Muscle layer of colon (tissue), 2 donors: Measurements from ENCODE around the gene THOP1.

Experiments used
- H3K27ac ChIP-seq: one replicate; pipeline ENCODE4 v1.7.0; 2013; ENCODE audit warnings: low read depth, mild to moderate bottlenecking, low read length, moderate library complexity
- H3K27me3 ChIP-seq, 2 donors: one replicate each; pipeline ENCODE4 v1.7.0; 2013; ENCODE audit warnings: low read length in 2 of 2, mild to moderate bottlenecking in 2 of 2; ENCODE audit not compliant: insufficient read depth in 2 of 2, control insufficient read depth in 1 of 2
- H3K36me3 ChIP-seq: one replicate; pipeline ENCODE4 v1.7.0; 2013; ENCODE audit warnings: mild to moderate bottlenecking, low read length; ENCODE audit not compliant: insufficient read depth
- H3K4me1 ChIP-seq: one replicate; pipeline ENCODE4 v1.7.0; 2013; ENCODE audit warnings: mild to moderate bottlenecking, low read length; ENCODE audit not compliant: insufficient read depth
- H3K4me3 ChIP-seq, 2 donors: one replicate each; pipeline ENCODE4 v1.7.0; 2013; ENCODE audit warnings: low read length in 2 of 2, low read depth in 1 of 2, mild to moderate bottlenecking in 1 of 2, moderate library complexity in 1 of 2
- H3K9ac ChIP-seq: one replicate; pipeline ENCODE4 v1.7.0; 2013; ENCODE audit warnings: low read length
- H3K9me3 ChIP-seq: one replicate; pipeline ENCODE4 v1.7.0; 2013; ENCODE audit warnings: mild to moderate bottlenecking, low read length
- donor health status: abdominal sarcoma.
- donor health status: Adenocarcinoma of cecum.

The THOP1 gene

DNA sequence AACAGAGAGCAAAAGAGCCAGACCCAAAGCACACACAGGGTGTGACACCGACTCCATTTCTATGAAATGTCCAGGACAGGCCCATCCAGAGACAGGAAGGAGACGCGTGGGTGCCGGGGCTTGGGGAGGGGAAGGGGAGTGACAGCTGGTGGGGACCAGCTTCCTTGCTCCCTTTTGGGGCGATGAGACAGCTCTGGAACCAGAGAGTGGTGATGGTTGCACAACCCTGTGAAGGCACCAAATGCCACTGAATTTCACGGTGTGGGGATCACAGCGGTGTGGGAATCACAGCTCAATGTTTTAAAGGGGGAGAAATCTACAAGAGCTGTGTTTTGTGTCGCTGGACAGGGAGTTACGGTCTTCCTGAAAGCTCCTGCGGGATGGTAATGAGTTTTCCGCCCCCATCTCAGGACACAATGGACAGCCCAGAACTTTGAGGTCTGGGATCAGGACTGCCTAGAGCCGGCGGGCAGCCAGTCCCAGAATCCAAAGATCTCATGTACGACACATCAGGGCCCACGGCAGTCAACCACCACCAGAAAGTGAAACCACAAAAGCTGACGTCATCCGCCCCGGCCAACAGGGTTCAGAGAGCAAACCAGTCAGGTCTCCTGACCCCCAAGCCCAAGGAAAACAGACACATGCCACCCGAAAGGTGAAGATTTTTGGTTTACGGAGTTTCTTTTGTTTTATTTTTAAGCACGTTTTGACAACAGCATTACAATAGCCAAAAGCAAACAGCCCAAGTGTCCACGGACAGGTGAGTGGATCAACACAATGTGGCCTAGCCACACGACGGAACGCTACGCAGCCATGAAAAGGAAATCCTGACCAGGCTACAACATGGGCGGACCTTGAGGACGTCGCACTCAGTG is 9.5 kb upstream of the THOP1 start:
- Histone ChIP-seq H3K27me3 (no peaks in the 10 kb centered on the region), H3K9ac (no peak overlapping the region), H3K4me1 (peaks cover 22% of the 10 kb centered on the region), H3K9me3 (no peaks in the 10 kb centered on the region), H3K27ac (no peak overlapping the region), H3K36me3 (no peaks in the 10 kb centered on the region), H3K4me3 (no peak overlapping the region)

DNA sequence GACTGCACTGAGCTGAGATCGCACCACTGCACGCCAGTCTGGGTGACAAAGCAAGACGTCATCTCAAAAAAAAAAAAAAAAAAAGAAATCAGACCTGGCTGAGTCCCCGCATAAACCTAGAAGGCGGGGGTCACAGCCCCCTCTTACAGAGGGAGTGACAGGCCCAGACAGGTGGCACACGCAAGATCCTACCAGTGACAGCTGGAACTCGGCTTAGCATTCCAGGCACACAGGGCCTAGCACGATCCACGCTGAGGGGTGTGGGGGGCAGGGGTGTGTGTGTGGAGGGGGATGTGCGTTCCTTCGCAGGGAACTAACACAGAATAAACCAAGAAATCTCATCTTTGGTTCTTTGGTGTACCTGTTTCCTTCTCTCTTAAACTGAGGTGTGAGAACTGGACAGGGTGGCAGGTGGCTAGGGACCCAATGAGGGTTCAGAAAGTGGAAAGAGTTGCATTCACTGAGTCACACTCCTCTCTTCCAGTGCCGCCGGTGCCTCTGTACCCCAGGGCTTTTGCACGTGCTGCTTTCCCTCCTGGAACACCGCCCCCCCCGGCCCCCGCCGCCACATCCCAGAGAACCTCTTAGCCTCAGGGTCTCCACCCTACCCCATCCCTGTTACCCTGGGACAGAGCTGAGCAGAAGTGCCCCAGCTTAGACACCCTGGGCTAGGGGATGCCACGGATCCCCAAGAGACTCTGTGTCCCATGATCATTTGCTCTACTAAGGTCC is 7.2 kb upstream of the THOP1 start:
- H3K9ac ChIP-seq = no peak overlapping the region
- H3K36me3 ChIP-seq = no peaks in the 10 kb centered on the region
- H3K4me3 ChIP-seq = no peak overlapping the region
- no peaks in the 10 kb centered on the region for H3K27me3 ChIP-seq
- peaks cover 35% of the 10 kb centered on the region for H3K4me1 ChIP-seq
- H3K27ac ChIP-seq = no peak overlapping the region
- H3K9me3 ChIP-seq = no peaks in the 10 kb centered on the region

DNA sequence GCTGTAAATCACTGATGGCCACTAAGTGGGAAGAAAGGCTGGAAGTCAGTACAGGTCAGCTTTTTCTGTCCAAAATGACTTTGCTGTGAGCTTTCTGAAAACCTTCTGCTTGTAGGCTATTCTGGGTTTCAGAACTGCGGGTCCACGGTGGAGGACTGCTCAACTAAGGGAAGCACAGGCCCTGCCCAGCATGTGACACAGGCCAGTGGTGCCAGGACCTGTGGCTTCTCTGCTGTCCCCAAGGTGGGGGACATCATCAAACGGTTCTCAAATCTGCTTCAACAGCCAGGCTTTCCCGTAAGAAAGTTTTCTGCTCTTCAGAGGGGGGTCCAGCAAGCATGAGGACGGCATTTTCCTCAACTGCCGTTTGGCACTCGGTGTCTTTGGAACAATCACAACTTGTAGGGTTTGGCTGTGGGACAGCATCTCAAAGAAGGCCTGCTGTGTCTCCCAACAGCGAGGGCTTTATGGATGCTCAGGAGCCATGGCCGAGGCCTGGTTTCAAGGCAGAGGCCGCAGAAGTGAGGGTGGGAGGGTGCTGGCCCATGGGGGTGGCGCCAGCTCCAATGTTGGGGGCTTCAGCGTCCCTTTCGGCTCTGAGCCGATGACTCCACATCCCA is 6.1 kb upstream of the THOP1 start:
- Histone ChIP-seq H3K27me3 (no peaks in the 10 kb centered on the region), H3K4me3 (no peak overlapping the region), H3K27ac (no peak overlapping the region), H3K4me1 (peaks cover 44% of the 10 kb centered on the region), H3K9ac (no peak overlapping the region), H3K36me3 (no peaks in the 10 kb centered on the region), H3K9me3 (no peaks in the 10 kb centered on the region)

- H3K27ac ChIP-seq = no peak overlapping the region
- H3K4me3 ChIP-seq = no peak overlapping the region
Observed at GRCh38 chr19:2780284-2780683, 5.0 kb upstream of the THOP1 start.

DNA sequence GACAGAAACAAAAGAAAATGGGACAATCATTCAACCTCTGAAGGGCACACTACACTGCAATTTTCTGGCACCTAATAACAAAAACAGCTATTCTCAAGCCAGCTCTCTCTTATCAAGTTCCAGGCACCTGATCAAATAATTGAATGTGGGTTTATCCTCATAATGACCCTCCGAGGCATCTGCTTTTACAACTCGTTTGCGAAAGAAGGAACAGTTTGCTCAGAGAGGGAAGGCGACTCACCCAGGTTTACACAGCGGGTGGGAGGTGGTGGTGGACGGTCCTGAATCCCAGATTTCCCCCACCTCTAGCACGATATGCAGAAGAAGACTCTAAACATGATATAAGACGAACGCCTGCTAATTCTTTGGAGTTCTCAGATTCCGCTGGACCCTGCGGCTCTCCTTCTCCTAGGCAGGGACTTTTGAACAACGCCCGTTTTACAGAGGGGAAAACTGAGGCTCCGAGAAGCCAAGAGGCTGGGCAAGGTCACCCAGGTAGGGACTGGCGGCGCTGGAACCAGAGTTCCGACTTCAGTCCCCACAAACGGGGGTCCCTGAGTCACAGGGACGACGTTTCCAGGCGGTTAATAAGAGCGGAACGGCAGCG is 2.9 kb upstream of the THOP1 start:
- Histone ChIP-seq H3K27ac (peak overlapping the region; percentile 92), H3K36me3 (no peaks in the 10 kb centered on the region), H3K4me3 (peak overlapping the region; percentile 83 to 99), H3K9me3 (no peaks in the 10 kb centered on the region), H3K9ac (peak overlapping the region; percentile 87), H3K27me3 (no peaks in the 10 kb centered on the region), H3K4me1 (peaks cover 51% of the 10 kb centered on the region)

More at GRCh38 chr19:2780284-2780683, 5.0 kb upstream of the THOP1 start:
- no peaks in the 10 kb centered on the region for H3K9me3 ChIP-seq
- no peak overlapping the region for H3K9ac ChIP-seq
- no peaks in the 10 kb centered on the region for H3K36me3 ChIP-seq
- no peaks in the 10 kb centered on the region for H3K27me3 ChIP-seq
- peaks cover 44% of the 10 kb centered on the region for H3K4me1 ChIP-seq

GRCh38 chr19:2782936-2783780 is 2.1 kb upstream of the THOP1 start, which contains the start of gene SGTA:
Gene SGTA (minus strand): TSS chr19:2783273. CDS start chr19:2769068, 14,205 bp downstream.
- no peaks in the 10 kb centered on the region for H3K9me3 ChIP-seq
- H3K27ac ChIP-seq = peak within 1 kb of the TSS; percentile 92
- H3K4me3 ChIP-seq = peak within 1 kb of the TSS; percentile 83 to 99
- H3K9ac ChIP-seq = peak within 1 kb of the TSS; percentile 87
- H3K27me3 ChIP-seq = no peaks in the 10 kb centered on the region
- H3K4me1 ChIP-seq = peaks cover 51% of the 10 kb centered on the region
- no peaks in the 10 kb centered on the region for H3K36me3 ChIP-seq

DNA sequence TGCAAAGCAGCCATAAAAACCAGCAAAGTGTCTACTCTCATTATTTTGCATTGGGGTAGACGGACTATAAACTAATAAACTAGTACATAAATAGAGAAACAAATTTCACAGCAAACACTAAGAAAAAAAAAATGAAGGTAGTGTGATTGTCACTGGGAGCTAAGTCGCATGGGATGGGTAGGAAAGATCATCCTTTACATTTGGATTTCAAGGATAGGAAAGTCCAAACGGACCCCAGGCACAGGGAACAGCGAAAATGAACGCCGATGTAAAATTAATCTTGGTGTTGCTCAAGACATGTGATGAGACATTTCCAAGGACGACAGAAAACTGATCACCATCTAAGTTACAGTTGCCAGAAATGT is 1.5 kb upstream of the THOP1 start:
- peak overlapping the region; percentile 92 for H3K27ac ChIP-seq
- H3K36me3 ChIP-seq = no peaks in the 10 kb centered on the region
- H3K27me3 ChIP-seq = no peaks in the 10 kb centered on the region
- H3K9me3 ChIP-seq = no peaks in the 10 kb centered on the region
- peaks cover 51% of the 10 kb centered on the region for H3K4me1 ChIP-seq
- H3K9ac ChIP-seq = no peak overlapping the region
- H3K4me3 ChIP-seq = peak overlapping the region; percentile 16 to 83

DNA sequence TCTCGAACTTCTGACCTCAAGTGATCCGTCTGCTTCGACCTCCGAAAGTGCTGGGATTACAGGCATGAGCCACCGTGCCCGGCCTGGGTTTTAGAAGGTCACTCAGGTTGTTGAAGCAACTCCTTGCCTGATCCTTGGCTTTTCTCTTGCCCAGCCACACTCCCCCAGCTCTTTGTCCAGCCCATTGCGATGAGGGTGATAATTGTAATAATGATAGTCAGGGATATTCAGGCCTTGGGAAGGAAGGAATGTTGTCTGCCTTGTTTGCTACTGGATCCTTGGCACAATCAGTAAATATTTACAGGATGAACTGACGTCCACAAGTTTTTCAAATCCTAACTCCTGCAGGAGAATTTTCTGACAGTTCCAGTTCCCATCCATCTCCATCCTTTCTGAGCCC is 1.8 kb downstream of the THOP1 start:
- peaks cover 8% of the 10 kb centered on the region for H3K36me3 ChIP-seq
- H3K4me3 ChIP-seq = no peak overlapping the region
- H3K4me1 ChIP-seq = peaks cover 28% of the 10 kb centered on the region
- H3K27me3 ChIP-seq = no peaks in the 10 kb centered on the region
- H3K9ac ChIP-seq = no peak overlapping the region
- no peaks in the 10 kb centered on the region for H3K9me3 ChIP-seq
- no peak overlapping the region for H3K27ac ChIP-seq

- Histone ChIP-seq H3K27me3 (no peaks in the 10 kb centered on the region), H3K4me3 (no peak overlapping the region), H3K27ac (no peak overlapping the region), H3K4me1 (peaks cover 23% of the 10 kb centered on the region), H3K9ac (no peak overlapping the region), H3K9me3 (no peaks in the 10 kb centered on the region), H3K36me3 (peaks cover 8% of the 10 kb centered on the region)
Observed at GRCh38 chr19:2788237-2788636, 2.9 kb downstream of the THOP1 start.

GRCh38 chr19:2790194-2790556 is 4.9 kb downstream of the THOP1 start:
- Histone ChIP-seq H3K9me3 (no peaks in the 10 kb centered on the region), H3K27ac (no peak overlapping the region), H3K9ac (no peak overlapping the region), H3K27me3 (no peaks in the 10 kb centered on the region), H3K36me3 (peaks cover 9% of the 10 kb centered on the region), H3K4me1 (peaks cover 7% of the 10 kb centered on the region), H3K4me3 (no peak overlapping the region)
